Activated CD8-positive, alpha-beta T cell treated with anti-CD3 and anti-CD28 coated beads, Interleukin-2, amount 10 ng/mL, durations not matched to agents 7 days and 5 days (primary cell): Measurements from ENCODE around the gene RASD2. TPM values are rescaled to one million over a fixed set of nuclear protein-coding genes. Genes with fewer than 3 reads are reported as not detected.

Source experiments
- ATAC-seq: fragments of 150-1000 bp; cut with Tn5 transposase; one replicate; pipeline ENCODE4 v1.10.0; 2021; ENCODE audit warnings: moderate library complexity
- CTCF ChIA-PET: fragments of 350-600 bp; sonication (Branson Sonifier 250); formaldehyde crosslinking; loops from one replicate; lab custom pipeline; 2021; ENCODE audit warnings: antibody characterized with exemption; lab: Charles Lee
- POLR2A ChIA-PET: fragments of 350-600 bp; sonication (Branson Sonifier 250); formaldehyde crosslinking; loops from one replicate; lab custom pipeline; 2021; ENCODE audit warnings: antibody characterized with exemption; lab: Charles Lee
- DNase-seq: peaks from one replicate; pipeline ENCODE4 v3.0.0-alpha.2; 2020
- H3K27ac Mint-ChIP-seq: one replicate; pipeline ENCODE4 v1.8.0; 2021; ENCODE audit warnings: mild to moderate bottlenecking, mixed read lengths
- H3K27me3 Mint-ChIP-seq: one replicate; pipeline ENCODE4 v1.8.0; 2021; ENCODE audit warnings: low read depth, mixed read lengths
- H3K36me3 Mint-ChIP-seq: one replicate; pipeline ENCODE4 v1.8.0; 2021; ENCODE audit warnings: low read depth, mixed read lengths
- H3K4me1 Mint-ChIP-seq: one replicate; pipeline ENCODE4 v1.8.0; 2021; ENCODE audit warnings: low read depth, mixed read lengths
- H3K4me3 Mint-ChIP-seq: one replicate; pipeline ENCODE4 v1.8.0; 2021; ENCODE audit warnings: mild to moderate bottlenecking, mixed read lengths
- H3K9me3 Mint-ChIP-seq: one replicate; pipeline ENCODE4 v1.8.0; 2022; ENCODE audit warnings: mixed read lengths; ENCODE audit not compliant: insufficient read depth
- total RNA-seq, 2 experiments: library from RNA; stranded (reverse); gene quantifications; one replicate each; pipeline ENCODE4 v1.2.3, GENCODE V29; 2021

RASD2 gene
- total RNA-seq, 2 experiments from 2014 or later = 0.08 TPM

DNA sequence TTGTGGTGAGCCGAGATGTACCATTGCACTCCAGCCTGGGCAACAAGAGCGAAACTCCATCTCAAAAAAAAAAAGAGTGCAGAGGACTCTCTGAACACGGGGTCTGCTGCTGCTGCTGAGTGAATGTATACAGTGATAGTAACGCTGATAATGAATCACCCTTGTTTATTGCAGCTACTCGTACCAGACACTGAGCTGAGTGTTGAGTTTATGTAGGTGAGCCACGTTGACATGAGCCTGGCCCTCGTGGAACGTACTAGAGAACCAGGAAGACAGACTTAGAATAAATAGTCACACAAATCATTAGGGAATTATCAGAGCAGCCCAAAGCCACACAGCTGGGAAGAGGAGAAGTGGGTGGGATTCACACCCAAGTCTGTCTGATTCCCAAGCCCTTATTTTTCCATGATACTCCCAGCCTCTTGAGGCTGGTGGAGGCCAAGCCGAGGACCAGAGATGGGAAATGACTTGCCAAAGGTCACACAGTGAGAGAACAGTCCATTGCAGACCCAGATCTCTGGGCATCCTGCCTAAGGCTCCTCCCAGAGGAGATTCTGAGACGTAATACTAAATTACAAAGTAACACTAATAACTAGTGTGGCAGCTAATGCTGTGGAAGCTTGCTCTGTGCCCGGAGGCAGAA is 41.7 kb downstream of the RASD2 start:
- H3K27ac Mint-ChIP-seq = no peak overlapping the region
- H3K27me3 Mint-ChIP-seq = no peaks in the 10 kb centered on the region
- DNase-seq (no peak), ATAC-seq (no peak)
- no peak overlapping the region for H3K4me3 Mint-ChIP-seq
- H3K4me1 Mint-ChIP-seq = no peaks in the 10 kb centered on the region
- H3K9me3 Mint-ChIP-seq = no peaks in the 10 kb centered on the region
- H3K36me3 Mint-ChIP-seq = no peaks in the 10 kb centered on the region
- ChIA-PET POLR2A (no interaction called here), CTCF (interaction anchor here (0.9 to 3.3 kb wide), 7 partner anchors 9 to 537 kb away, joined by 3 to 31 read pairs (median 3); partner anchors contain the start of gene MB)

DNA sequence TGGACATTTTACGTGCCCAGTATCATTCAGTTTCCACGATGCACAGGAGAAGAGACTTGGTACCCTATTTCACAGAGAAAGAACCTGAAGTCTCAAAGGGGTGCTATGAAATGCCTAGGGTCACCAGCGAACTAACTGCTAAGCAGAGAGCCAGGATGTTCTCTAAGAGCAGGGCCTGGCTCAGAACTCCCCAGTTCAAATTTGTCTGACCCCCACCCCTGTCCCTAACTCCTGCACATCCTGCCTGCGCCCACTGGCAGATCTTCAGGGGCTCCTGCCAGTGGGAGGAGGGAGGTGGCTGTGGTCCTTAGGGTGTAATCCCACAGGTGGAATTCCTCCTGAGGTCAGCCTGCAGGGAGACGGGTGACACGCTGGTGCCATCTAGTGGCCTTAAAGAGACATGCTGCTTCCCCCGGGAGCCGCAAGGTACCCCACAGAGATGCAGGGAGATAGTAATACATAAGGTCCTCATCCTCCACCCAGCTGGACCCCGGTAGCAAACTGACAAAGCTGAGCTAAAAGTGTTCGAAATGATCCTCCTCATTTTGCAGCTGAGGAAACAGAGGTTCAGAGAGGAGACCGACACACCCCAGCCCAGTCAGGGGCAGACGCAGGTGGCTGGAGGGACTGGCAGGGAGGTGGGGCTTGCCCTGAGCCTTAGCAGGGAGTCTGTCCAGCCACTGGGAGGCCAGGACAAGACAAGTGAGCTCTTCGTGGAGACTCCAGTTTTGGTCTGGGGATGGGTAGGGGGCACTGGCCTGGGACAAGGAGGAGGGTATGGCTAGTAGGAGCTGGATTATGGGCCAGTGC is 42.4 kb downstream of the RASD2 start:
- POLR2A ChIA-PET = no interaction called here
- CTCF ChIA-PET = interaction anchor here (0.7 to 3.3 kb wide), 14 partner anchors 9 to 537 kb away, joined by 3 to 31 read pairs (median 4); partner anchors contain the start of gene MB
- Mint-ChIP-seq H3K36me3 (no peaks in the 10 kb centered on the region), H3K4me1 (no peaks in the 10 kb centered on the region), H3K27me3 (no peaks in the 10 kb centered on the region), H3K4me3 (no peak overlapping the region), H3K9me3 (no peaks in the 10 kb centered on the region), H3K27ac (no peak overlapping the region)
- DNase-seq (peak; percentile 61), ATAC-seq (peak; percentile 68)

DNA sequence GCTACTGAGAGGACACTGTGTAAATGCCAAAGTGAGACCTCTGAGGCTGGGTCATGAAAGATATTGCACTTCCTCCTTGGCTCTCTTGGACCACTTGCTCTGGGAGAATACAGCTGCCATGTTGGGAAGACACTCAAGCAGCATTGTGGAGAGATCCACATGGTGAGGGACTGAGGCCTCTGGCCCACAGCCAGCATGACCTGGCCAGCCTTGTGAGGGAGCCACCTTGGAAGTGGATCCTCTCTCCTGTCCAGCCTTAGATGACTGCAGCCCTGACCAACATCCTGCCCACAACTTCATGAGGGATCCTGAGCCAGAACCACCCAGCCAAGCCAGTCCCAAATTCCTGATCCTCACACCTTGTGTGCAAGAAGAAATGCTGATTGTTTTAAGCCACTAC is 46.1 kb downstream of the RASD2 start:
- H3K9me3 Mint-ChIP-seq = no peaks in the 10 kb centered on the region
- H3K27ac Mint-ChIP-seq = no peak overlapping the region
- ChIA-PET POLR2A (no interaction called here), CTCF (no interaction called here)
- no peak for ATAC-seq
- no peaks in the 10 kb centered on the region for H3K36me3 Mint-ChIP-seq
- no peak overlapping the region for H3K4me3 Mint-ChIP-seq
- peaks cover 3% of the 10 kb centered on the region for H3K27me3 Mint-ChIP-seq
- DNase-seq = no peak
- no peaks in the 10 kb centered on the region for H3K4me1 Mint-ChIP-seq

DNA sequence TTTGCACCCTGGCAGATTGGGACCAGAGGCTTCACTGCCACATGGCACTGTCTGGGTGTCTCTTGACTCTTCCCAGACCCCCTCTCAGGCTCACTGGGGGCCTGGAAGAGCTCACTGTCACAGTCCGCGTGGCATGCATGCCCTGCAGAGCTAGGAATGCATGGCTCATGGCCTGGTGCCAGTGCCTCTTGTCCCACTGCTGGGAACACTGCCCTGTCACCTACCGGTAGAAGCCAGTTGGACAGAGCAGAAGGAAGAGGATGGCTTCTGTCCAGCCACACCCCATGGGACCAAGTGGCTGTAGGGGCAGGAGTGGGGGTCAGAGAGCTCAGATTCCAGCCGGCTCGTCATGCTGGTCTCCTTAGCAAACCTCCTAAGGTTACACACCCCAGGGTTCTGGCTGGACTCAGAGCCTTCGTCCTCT is 46.8 kb downstream of the RASD2 start:
- Mint-ChIP-seq H3K27me3 (peaks cover 3% of the 10 kb centered on the region), H3K9me3 (no peaks in the 10 kb centered on the region), H3K4me1 (no peaks in the 10 kb centered on the region), H3K27ac (no peak overlapping the region), H3K36me3 (no peaks in the 10 kb centered on the region), H3K4me3 (no peak overlapping the region)
- DNase-seq (no peak), ATAC-seq (no peak)
- ChIA-PET POLR2A (interaction anchor here (0.5 kb wide), 1 partner anchor 1512 kb away, joined by 3 read pairs; no protein-coding TSS in a partner anchor), CTCF (no interaction called here)

DNA sequence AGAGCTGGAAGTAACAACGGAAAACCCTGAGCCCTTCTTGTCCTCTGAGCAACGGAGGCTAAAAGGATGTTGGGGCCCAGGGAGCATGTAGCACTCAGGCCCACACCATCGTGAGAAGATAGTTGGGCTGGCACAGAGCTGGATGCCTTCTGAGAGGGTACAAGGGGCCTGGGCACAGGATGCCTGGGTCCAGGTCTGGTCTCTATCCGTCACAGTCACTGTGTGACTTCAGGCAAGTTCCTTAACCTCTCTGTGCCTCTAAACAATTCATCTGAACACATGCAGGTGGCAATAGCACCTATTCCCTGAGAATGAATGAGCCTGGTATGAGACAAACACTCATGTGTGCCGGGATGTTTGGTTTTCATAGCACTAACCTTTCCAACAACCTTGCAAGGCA is 47.3 kb downstream of the RASD2 start:
- Mint-ChIP-seq H3K4me1 (no peaks in the 10 kb centered on the region), H3K36me3 (no peaks in the 10 kb centered on the region), H3K27me3 (peaks cover 3% of the 10 kb centered on the region), H3K27ac (no peak overlapping the region), H3K4me3 (no peak overlapping the region), H3K9me3 (no peaks in the 10 kb centered on the region)
- ATAC-seq (no peak), DNase-seq (no peak)
- CTCF ChIA-PET = no interaction called here
- POLR2A ChIA-PET = interaction anchor here (0.5 kb wide), 1 partner anchor 1512 kb away, joined by 3 read pairs; no protein-coding TSS in a partner anchor

DNA sequence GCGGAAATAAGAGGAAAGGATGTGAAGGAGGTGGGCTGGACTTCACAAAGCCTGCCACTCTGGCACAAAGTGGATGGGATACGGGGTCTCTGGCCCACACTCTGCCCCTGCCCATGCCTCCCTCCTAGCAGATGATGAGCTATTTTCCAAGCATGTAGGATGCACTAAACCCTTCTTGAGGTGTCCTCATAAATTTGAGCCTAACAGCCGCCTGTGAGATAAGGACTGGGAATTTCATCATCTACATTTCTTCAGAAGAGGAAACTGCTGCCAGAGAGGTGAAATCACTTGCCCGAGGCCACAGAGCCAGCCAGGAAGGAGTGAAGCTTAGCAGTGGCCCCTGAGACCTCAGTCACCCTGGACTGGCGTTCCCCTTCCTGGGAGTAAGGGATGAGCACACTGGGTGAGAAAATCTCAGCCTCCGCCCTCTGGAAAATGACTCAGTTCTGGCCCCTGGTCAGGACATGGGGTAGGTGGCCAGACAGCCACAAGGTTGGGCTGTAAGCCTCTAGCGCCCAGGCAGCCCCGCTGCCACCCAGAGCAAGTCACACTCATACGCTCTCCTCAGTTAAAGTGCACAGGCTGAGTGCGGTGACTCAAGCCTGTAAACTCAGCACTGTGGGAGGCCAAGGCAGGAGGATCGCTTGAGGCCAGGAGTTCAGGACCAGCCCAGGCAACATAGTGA is 48.6 kb downstream of the RASD2 start:
- Mint-ChIP-seq H3K4me3 (no peak overlapping the region), H3K36me3 (no peaks in the 10 kb centered on the region), H3K27me3 (peaks cover 3% of the 10 kb centered on the region), H3K9me3 (no peaks in the 10 kb centered on the region), H3K27ac (no peak overlapping the region), H3K4me1 (no peaks in the 10 kb centered on the region)
- DNase-seq (no peak), ATAC-seq (no peak)
- CTCF ChIA-PET = no interaction called here
- POLR2A ChIA-PET = no interaction called here

DNA sequence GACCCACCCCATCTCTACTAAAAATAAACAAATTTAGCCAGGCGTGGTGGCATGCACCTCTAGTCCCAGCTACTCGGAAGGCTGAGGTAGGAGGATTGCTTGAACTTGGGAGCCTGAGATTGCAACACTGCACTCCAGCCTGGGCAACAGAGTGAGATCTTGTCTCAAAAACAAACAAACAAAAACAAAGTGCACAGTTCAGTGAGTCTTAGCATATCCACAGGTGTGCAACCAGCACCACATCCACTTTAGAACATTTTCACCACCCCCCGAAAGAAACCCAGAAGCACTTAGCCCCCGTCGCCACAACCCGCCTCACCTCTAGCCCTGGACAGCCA is 49.1 kb downstream of the RASD2 start:
- Mint-ChIP-seq H3K4me3 (no peak overlapping the region), H3K9me3 (no peaks in the 10 kb centered on the region), H3K27ac (no peak overlapping the region), H3K36me3 (no peaks in the 10 kb centered on the region), H3K27me3 (peaks cover 3% of the 10 kb centered on the region), H3K4me1 (no peaks in the 10 kb centered on the region)
- ATAC-seq = no peak
- POLR2A ChIA-PET = no interaction called here
- CTCF ChIA-PET = no interaction called here
- DNase-seq = no peak

DNA sequence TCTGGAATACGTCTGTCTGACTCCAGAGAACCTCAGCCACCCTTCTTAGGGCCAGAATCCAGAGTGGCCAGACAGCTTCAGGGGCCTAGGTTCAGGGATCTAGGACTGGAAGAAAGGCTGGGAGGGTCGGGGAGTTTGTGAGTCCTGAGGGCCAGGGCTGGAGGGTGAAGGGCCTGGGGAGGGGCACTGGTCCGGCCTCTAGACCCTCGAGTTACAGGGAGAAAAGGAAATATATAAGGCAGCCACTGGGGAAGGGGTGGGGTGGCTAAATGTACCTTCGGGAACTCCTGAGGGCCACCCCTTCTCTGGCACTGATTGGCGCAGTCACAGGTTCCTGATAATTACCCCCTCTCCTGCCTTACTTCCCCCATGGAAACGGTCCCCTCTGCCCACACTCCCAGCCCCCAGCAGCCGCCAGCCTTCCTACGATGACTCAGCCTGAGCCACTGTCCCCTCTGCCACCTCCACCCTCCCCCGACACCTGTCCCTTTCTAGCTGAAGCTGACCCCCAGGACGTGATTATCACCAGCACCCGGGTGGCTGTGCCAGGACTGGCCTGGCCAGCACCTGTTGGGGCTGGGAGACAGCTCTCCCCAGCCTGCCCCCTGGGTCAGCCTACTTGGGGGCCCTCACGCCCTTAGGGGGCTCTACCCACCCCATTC is 50.1 kb downstream of the RASD2 start:
- Mint-ChIP-seq H3K4me3 (no peak overlapping the region), H3K9me3 (no peaks in the 10 kb centered on the region), H3K27me3 (peaks cover 3% of the 10 kb centered on the region), H3K27ac (no peak overlapping the region), H3K4me1 (no peaks in the 10 kb centered on the region), H3K36me3 (no peaks in the 10 kb centered on the region)
- ATAC-seq (no peak), DNase-seq (no peak)
- ChIA-PET CTCF (no interaction called here), POLR2A (no interaction called here)

DNA sequence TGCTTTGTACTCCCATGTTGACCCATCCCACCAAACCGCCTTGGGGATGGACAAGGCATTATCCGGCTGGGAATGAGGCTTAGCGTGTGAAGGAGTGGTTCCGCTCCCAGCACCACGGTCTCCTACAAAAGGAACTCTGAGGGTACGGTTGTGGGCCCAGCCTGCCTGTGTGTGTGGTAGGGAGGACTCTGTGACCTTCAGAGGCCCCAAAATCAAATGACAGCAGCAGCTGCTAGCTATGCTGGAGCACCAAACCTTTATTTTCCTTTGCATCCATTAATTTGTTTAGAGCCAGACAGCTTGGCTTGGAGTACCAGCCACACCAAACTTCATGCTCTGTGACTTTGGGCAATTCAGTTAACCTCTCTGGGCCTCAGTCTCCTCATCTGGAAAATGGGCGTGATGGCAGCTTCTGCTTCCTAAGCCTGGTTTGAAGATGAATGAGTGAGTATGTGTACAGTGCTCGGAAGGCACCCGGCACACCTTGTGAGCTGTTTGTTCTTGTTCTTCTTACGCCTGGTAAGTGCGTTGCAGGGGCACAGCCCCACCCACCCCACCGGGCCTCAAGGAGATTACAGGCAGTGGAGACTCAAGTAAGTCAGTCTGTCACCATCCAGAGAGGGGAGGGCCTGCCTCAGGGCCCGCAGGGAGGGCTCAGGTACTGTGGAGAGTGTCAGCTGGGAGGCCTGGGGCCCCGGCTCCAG is 51.2 kb downstream of the RASD2 start:
- ATAC-seq (no peak), DNase-seq (no peak)
- H3K4me3 Mint-ChIP-seq = no peak overlapping the region
- no peaks in the 10 kb centered on the region for H3K9me3 Mint-ChIP-seq
- H3K27ac Mint-ChIP-seq = no peak overlapping the region
- H3K27me3 Mint-ChIP-seq = peaks cover 3% of the 10 kb centered on the region
- no peaks in the 10 kb centered on the region for H3K36me3 Mint-ChIP-seq
- CTCF ChIA-PET = interaction anchor here (2.3 kb wide), 1 partner anchor 8 kb away, joined by 6 read pairs; no protein-coding TSS in a partner anchor
- POLR2A ChIA-PET = no interaction called here
- no peaks in the 10 kb centered on the region for H3K4me1 Mint-ChIP-seq

DNA sequence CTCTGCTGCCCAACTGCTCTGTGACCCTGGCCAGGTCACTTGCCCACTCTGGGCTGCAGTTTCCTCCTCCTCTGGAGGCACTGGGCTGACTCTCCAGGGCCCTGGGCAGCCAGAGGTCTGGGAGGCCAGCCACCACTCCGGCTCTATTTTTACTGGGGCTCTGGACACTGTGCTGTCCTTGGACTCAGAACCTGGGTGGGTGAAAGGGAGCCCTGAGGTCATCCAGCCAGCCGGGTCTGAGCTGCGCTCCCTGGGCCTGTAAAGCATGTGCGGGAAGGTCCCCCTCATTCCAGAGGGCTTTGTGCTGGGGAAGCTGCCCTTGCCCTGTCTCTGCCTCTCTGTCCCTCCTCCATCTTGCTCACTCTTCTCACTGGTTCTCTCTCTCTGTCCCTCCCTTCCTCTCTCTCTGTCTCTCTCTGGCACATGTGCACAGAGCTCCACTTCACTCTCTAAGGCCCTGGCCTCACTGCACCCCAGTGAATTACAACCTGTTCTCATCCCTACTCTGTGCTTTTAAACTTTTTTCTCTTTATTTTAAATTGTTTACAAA is 51.9 kb downstream of the RASD2 start:
- no peaks in the 10 kb centered on the region for H3K36me3 Mint-ChIP-seq
- CTCF ChIA-PET = interaction anchor here (2.3 kb wide), 1 partner anchor 9 kb away, joined by 6 read pairs; no protein-coding TSS in a partner anchor
- ATAC-seq (no peak), DNase-seq (no peak)
- H3K4me1 Mint-ChIP-seq = no peaks in the 10 kb centered on the region
- no peak overlapping the region for H3K27ac Mint-ChIP-seq
- H3K9me3 Mint-ChIP-seq = no peaks in the 10 kb centered on the region
- peaks cover 3% of the 10 kb centered on the region for H3K27me3 Mint-ChIP-seq
- no peak overlapping the region for H3K4me3 Mint-ChIP-seq
- POLR2A ChIA-PET = no interaction called here
